Endothelial cell of umbilical vein (primary cell): ENCODE data around the gene FBXO3. TPM values are rescaled to one million over a fixed set of nuclear protein-coding genes. Genes with fewer than 3 reads are reported as not detected.

Source experiments
- BruUV-seq: library from RNA; stranded (reverse); fragments of 400-500 nt; replicated peaks from 2 replicates; lab custom pipeline; 2021; lab: Mats Ljungman, UMichigan
- CTCF ChIA-PET: fragments of 300-600, 350-600 bp; sonication (Branson Sonifier 250); formaldehyde crosslinking; loops from one replicate; lab custom pipeline; 2021; ENCODE audit warnings: antibody characterized with exemption, inconsistent platforms; lab: Charles Lee
- POLR2A ChIA-PET: fragments of 300-600, 350-600 bp; sonication (Branson Sonifier 250); formaldehyde crosslinking; loops from one replicate; lab custom pipeline; 2021; ENCODE audit warnings: antibody characterized with exemption, inconsistent platforms; lab: Charles Lee
- DNase-seq: peaks from one replicate; pipeline ENCODE4 v3.0.0-alpha.2; 2011; ENCODE audit warnings: low read depth, low spot score
- FAIRE-seq: peaks from 2 replicates; lab custom pipeline; 2011; peaks lifted over from hg19 to GRCh38; lab: Jason Lieb, UNC
- H2AFZ ChIP-seq: 2 replicates; pipeline ENCODE4 v1.6.0; 2012; ENCODE audit warnings: low read depth, low read length, control low read depth, inconsistent platforms
- H3K27ac ChIP-seq: 2 replicates; pipeline ENCODE4 v1.5.1; 2011; ENCODE audit warnings: low read depth, mild to moderate bottlenecking, control low read depth, low read length, moderate library complexity; ENCODE audit not compliant: insufficient read depth
- H3K27me3 ChIP-seq, 2 experiments: 2 replicates each; pipeline versions ENCODE4 v1.6.0 to v1.6.1; 2011; ENCODE audit warnings: low read length in 2 of 2, mixed read lengths in 1 of 2; ENCODE audit not compliant: control insufficient read depth in 2 of 2, insufficient read depth in 2 of 2
- H3K36me3 ChIP-seq, 2 experiments: 2 replicates in 1 of 2; 3 replicates in 1 of 2; pipeline ENCODE4 v1.5.1; 2011; ENCODE audit warnings: low read length in 2 of 2, mild to moderate bottlenecking in 1 of 2, moderate library complexity in 1 of 2; ENCODE audit not compliant: control insufficient read depth in 2 of 2, insufficient read depth in 2 of 2; ENCODE audit errors: extremely low read depth in 1 of 2
- H3K4me1 ChIP-seq: 3 replicates; pipeline ENCODE4 v1.5.1; 2011; ENCODE audit warnings: mild to moderate bottlenecking, low read length; ENCODE audit not compliant: control insufficient read depth, insufficient read depth; ENCODE audit errors: extremely low read depth
- H3K4me2 ChIP-seq: 2 replicates; pipeline ENCODE4 v1.6.1; 2011; ENCODE audit warnings: low read length, control low read depth, mixed read lengths; ENCODE audit not compliant: insufficient read depth
- H3K4me3 ChIP-seq, 3 experiments: fragments of 200-600 bp in 1 of 3; sonication (generic), shearing (Covaris generic) in 1 of 3; replicated peaks in 1 of 3; 2 replicates each; pipeline ENCODE4 v1.5.1; 2011 to 2016; ENCODE audit warnings: control low read depth in 3 of 3, low read length in 3 of 3, mild to moderate bottlenecking in 2 of 3, inconsistent platforms in 1 of 3, low read depth in 1 of 3, moderate library complexity in 1 of 3; ENCODE audit not compliant: insufficient read depth in 1 of 3
- H3K79me2 ChIP-seq: 2 replicates; pipeline ENCODE4 v1.6.0; 2012; ENCODE audit warnings: low read length, inconsistent platforms; ENCODE audit not compliant: control insufficient read depth, insufficient read depth
- H3K9ac ChIP-seq: replicated peaks from 2 replicates; pipeline ENCODE3; 2011; ENCODE audit warnings: low read length, control low read depth; ENCODE audit not compliant: insufficient read depth; ENCODE audit errors: extremely low read depth
- H3K9me1 ChIP-seq: replicated peaks from 3 replicates; pipeline ENCODE4 v1.6.0; 2011; ENCODE audit warnings: mild to moderate bottlenecking, low read length; ENCODE audit not compliant: control insufficient read depth, insufficient read depth; ENCODE audit errors: extremely low read depth
- H3K9me3 ChIP-seq: replicated peaks from 2 replicates; pipeline ENCODE4 v1.5.1; 2012; ENCODE audit warnings: low read length, inconsistent platforms; ENCODE audit not compliant: control insufficient read depth, insufficient read depth
- H4K20me1 ChIP-seq: replicated peaks from 2 replicates; pipeline ENCODE3; 2011; ENCODE audit warnings: mild to moderate bottlenecking, low read length; ENCODE audit not compliant: control insufficient read depth, insufficient read depth; ENCODE audit errors: extremely low read depth
- EZH2 ChIP-seq: IDR thresholded peaks from 2 replicates; pipeline ENCODE4 v1.6.1; 2012; ENCODE audit warnings: borderline replicate concordance, low read depth, mild to moderate bottlenecking, moderate library complexity, low read length, inconsistent platforms; ENCODE audit not compliant: severe bottlenecking
- FOS ChIP-seq: IDR thresholded peaks from 2 replicates; pipeline ENCODE4 v1.6.1; 2011; ENCODE audit warnings: mild to moderate bottlenecking, low read length, moderate library complexity, borderline replicate concordance; ENCODE audit not compliant: insufficient read depth
- GATA2 ChIP-seq: IDR thresholded peaks from 2 replicates; pipeline ENCODE4 v1.7.0; 2011; ENCODE audit warnings: low read depth, mild to moderate bottlenecking, moderate library complexity, mixed read lengths, low read length; ENCODE audit not compliant: insufficient read length, insufficient read depth
- JUN ChIP-seq: IDR thresholded peaks from 2 replicates; pipeline ENCODE4 v1.6.1; 2011; ENCODE audit warnings: borderline replicate concordance, low read depth; ENCODE audit not compliant: insufficient read length, insufficient read depth
- MYC ChIP-seq: IDR thresholded peaks from one replicate; pipeline ENCODE4 v1.6.1; 2011; ENCODE audit warnings: mild to moderate bottlenecking, low read depth, low read length
- POLR2A ChIP-seq: IDR thresholded peaks from 2 replicates; pipeline ENCODE4 v1.6.1; 2012; ENCODE audit warnings: low read depth, mild to moderate bottlenecking, control low read depth, low read length
- POLR2AphosphoS5 ChIP-seq: IDR thresholded peaks from 2 replicates; pipeline ENCODE4 v1.6.1; 2012; ENCODE audit warnings: low read depth, mild to moderate bottlenecking, control low read depth, low read length, moderate library complexity; ENCODE audit not compliant: insufficient read depth
- dilution Hi-C: fragments of 300-500 bp; cut with MboI; formaldehyde crosslinking; loops from one replicate; pipeline ENCODE4 v1.15.0; 2019; ENCODE audit warnings: low sequenced_read_pairs; ENCODE audit not compliant: extremely low pct_ligation_motif_present
- intact Hi-C: fragments of 100-400 bp; cut with micrococcal nuclease; formaldehyde crosslinking; loops from one replicate; pipeline ENCODE4 v1.10.0; 2022
- polyA plus RNA-seq, 4 experiments: library from polyadenylated mRNA; depleted of rRNA in 3 of 4; stranded (reverse) in 3 of 4; unstranded in 1 of 4; fragments of >200 nt; gene quantifications; 2 replicates each; pipeline versions ENCODE4 v1.2.1 to v1.2.3, GENCODE V29; 2011 to 2012; ENCODE audit warnings: missing spikeins in 1 of 4
- total RNA-seq: library from RNA; stranded (reverse); gene quantifications from 2 replicates; pipeline ENCODE4 v1.2.3, GENCODE V29; 2021
- TF ChIP-seq, protein P1 (sequence below), 2 donors: IDR thresholded peaks; 1 replicate in 1 of 2; 2 replicates in 1 of 2; pipeline ENCODE4 v1.5.1; 2011; ENCODE audit warnings: low read length in 2 of 2, mild to moderate bottlenecking in 2 of 2, moderate library complexity in 2 of 2, control low read depth in 1 of 2, inconsistent platforms in 1 of 2, low read depth in 1 of 2; ENCODE audit not compliant: insufficient read depth in 1 of 2; ENCODE audit errors: extremely low read depth in 1 of 2
- TF ChIP-seq, protein P2 (sequence below): IDR thresholded peaks from 2 replicates; pipeline ENCODE4 v1.6.1; 2011; ENCODE audit not compliant: insufficient read depth, insufficient read length

Gene FBXO3
- total and polyA plus RNA-seq, 2 donors (not counting 3 experiments of a cell fraction or from before 2014, with no cell fraction given) = 18.0 to 23.1 TPM

DNA sequence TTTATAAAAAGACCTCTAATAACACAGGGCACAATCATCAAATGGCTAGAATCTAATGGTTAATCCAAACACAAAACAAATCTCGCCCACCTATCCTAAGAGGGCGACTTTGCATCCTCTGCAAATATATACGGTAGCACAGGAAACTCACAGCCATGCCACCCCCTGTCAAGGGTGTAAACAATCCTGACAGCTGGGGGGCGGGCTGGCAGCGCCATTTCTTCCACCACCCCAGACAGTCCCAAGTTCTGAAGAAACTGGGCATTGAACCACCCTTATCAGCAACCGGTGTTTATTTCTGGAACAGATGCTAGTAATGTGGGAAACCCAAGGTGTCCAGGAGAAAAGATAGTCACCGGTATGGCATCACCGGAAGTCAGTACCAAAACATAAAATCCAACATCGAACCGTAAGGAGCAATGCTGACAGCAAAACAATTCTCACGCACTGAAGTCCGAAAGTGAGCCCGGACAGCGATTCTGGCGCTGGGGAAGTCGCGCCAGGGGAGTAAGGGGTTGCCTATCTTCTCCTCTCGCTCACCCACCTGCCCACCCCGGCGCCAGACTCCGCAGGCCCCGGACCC lies 825 bp downstream of the FBXO3 start:
- Histone ChIP-seq H3K4me3 (peak overlapping the region; percentile 62 to 92 (median 80)), H3K79me2 (peaks cover 14% of the 10 kb centered on the region), H3K27ac (no peak overlapping the region), H4K20me1 (no peaks in the 10 kb centered on the region), H3K9me1 (no peaks in the 10 kb centered on the region), H2AFZ (peak overlapping the region; percentile 91), H3K4me1 (peaks cover 12% of the 10 kb centered on the region), H3K9ac (peak overlapping the region; percentile 49), H3K27me3 (peaks cover 14 to 16% of the 10 kb centered on the region in 2 experiments), H3K4me2 (peak overlapping the region; percentile 83), H3K36me3 (no peaks in the 10 kb centered on the region), H3K9me3 (no peaks in the 10 kb centered on the region)
- FAIRE-seq = peak; percentile 66
- no TSS peak for BruUV-seq
- CTCF ChIA-PET = no interaction called here
- TF ChIP-seq EZH2 = no peak
- no peak for TF ChIP-seq JUN
- no peak for TF ChIP-seq MYC
- TF ChIP-seq POLR2AphosphoS5 = no peak
- TF ChIP-seq, protein P1, sequence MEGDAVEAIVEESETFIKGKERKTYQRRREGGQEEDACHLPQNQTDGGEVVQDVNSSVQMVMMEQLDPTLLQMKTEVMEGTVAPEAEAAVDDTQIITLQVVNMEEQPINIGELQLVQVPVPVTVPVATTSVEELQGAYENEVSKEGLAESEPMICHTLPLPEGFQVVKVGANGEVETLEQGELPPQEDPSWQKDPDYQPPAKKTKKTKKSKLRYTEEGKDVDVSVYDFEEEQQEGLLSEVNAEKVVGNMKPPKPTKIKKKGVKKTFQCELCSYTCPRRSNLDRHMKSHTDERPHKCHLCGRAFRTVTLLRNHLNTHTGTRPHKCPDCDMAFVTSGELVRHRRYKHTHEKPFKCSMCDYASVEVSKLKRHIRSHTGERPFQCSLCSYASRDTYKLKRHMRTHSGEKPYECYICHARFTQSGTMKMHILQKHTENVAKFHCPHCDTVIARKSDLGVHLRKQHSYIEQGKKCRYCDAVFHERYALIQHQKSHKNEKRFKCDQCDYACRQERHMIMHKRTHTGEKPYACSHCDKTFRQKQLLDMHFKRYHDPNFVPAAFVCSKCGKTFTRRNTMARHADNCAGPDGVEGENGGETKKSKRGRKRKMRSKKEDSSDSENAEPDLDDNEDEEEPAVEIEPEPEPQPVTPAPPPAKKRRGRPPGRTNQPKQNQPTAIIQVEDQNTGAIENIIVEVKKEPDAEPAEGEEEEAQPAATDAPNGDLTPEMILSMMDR (IDR thresholded peaks at IDR 0.05; ENCODE audit: extremely low read depth in 1 of 2, insufficient read depth in 1 of 2, low read depth in 1 of 2, low read length in 2 of 2) = no peak
- TF ChIP-seq GATA2 = no peak
- no peak for TF ChIP-seq POLR2A
- TF ChIP-seq, protein P2, sequence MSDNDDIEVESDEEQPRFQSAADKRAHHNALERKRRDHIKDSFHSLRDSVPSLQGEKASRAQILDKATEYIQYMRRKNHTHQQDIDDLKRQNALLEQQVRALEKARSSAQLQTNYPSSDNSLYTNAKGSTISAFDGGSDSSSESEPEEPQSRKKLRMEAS = no peak
- no peak for TF ChIP-seq FOS
- intact Hi-C loops = no loop called here
- peak; percentile 40 for DNase-seq
- dilution Hi-C loops = no loop called here
- POLR2A ChIA-PET = no interaction called here
